HepG2 (cell line): ENCODE measurements around the gene GAS6. TPM values are rescaled to one million over a fixed set of nuclear protein-coding genes. Genes with fewer than 3 reads are reported as not detected.

Source experiments
- CBFB ChIP-seq: sonication (generic); formaldehyde crosslinking; IDR thresholded peaks from 2 replicates; pipeline ENCODE4 v1.4.0; 2020; ENCODE audit warnings: missing genetic modification reagents
- ETV5 ChIP-seq: IDR thresholded peaks from 2 replicates; pipeline ENCODE4 v1.6.1; 2018; ENCODE audit warnings: missing biosample characterization, missing genetic modification reagents, inconsistent platforms, borderline replicate concordance
- FOXK1 ChIP-seq: sonication (generic); formaldehyde crosslinking; IDR thresholded peaks from 2 replicates; pipeline ENCODE4 v1.4.0; 2020; ENCODE audit warnings: low read depth, missing genetic modification reagents, borderline replicate concordance
- KDM1A ChIP-seq: IDR thresholded peaks from 2 replicates; pipeline ENCODE4 v1.6.1; 2016; ENCODE audit warnings: missing compliant biosample characterization
- KDM2A ChIP-seq: sonication (generic); formaldehyde crosslinking; IDR thresholded peaks from 2 replicates; pipeline ENCODE4 v1.4.0; 2020; ENCODE audit warnings: low read depth, missing genetic modification reagents, borderline replicate concordance
- MIER2 ChIP-seq: IDR thresholded peaks from 2 replicates; pipeline ENCODE4 v1.6.1; 2016; ENCODE audit warnings: missing biosample characterization, missing genetic modification reagents
- MYC ChIP-seq: sonication (generic); formaldehyde crosslinking; IDR thresholded peaks from 2 replicates; pipeline ENCODE4 v1.9.0; 2021; ENCODE audit warnings: missing genetic modification reagents, borderline replicate concordance
- PATZ1 ChIP-seq: sonication (generic); formaldehyde crosslinking; IDR thresholded peaks from 2 replicates; pipeline ENCODE4 v1.4.0; 2020; ENCODE audit warnings: missing genetic modification reagents
- RAD21 ChIP-seq: fragments of 450-650 bp; formaldehyde crosslinking; IDR thresholded peaks from 2 replicates; pipeline ENCODE4 v1.5.0; 2020; ENCODE audit warnings: mild to moderate bottlenecking
- SMC3 ChIP-seq: IDR thresholded peaks from 2 replicates; pipeline ENCODE4 v1.6.1; 2011; ENCODE audit warnings: low read length, improper control_type of control experiment
- STAG1 ChIP-seq: sonication (generic); formaldehyde crosslinking; IDR thresholded peaks from 2 replicates; pipeline ENCODE4 v1.4.0; 2020; ENCODE audit warnings: missing genetic modification reagents
- TCF7 ChIP-seq: sonication (generic); IDR thresholded peaks from 2 replicates; pipeline ENCODE4 v1.6.1; 2016; ENCODE audit warnings: antibody characterized with exemption, low read depth
- ZNF281 ChIP-seq: sonication (generic); formaldehyde crosslinking; IDR thresholded peaks from 2 replicates; pipeline ENCODE4 v1.4.0; 2020; ENCODE audit warnings: missing genetic modification reagents, borderline replicate concordance
- ZNF33B ChIP-seq: sonication (generic); formaldehyde crosslinking; IDR thresholded peaks from 2 replicates; pipeline ENCODE4 v1.5.1; 2020; ENCODE audit warnings: mild to moderate bottlenecking, missing genetic modification reagents
- ZNF549 ChIP-seq: sonication (generic); formaldehyde crosslinking; IDR thresholded peaks from 2 replicates; pipeline ENCODE4 v1.5.0; 2020; ENCODE audit warnings: missing genetic modification reagents
- polyA plus RNA-seq, 8 experiments: library from polyadenylated mRNA; depleted of rRNA in 3 of 8; stranded (reverse) in 7 of 8; unstranded in 1 of 8; fragments of >200 nt; fragmentation: Illumina TruSeq in 4 of 8; extraction: Trizol in 4 of 8; gene quantifications; 2 replicates each; pipeline versions ENCODE4 v1.2.1 to v1.2.3, GENCODE V29; 2011 to 2016; ENCODE audit warnings: low read depth in 4 of 8, missing spikeins in 1 of 8, mixed read lengths in 1 of 8; ENCODE audit not compliant: insufficient read depth in 1 of 8
- total RNA-seq, 5 experiments: library from RNA; depleted of rRNA; stranded (reverse); fragments of >200 nt; fragmentation: Illumina TruSeq; extraction: Trizol; gene quantifications; 2 replicates each; pipeline ENCODE4 v1.2.3, GENCODE V29; 2016; ENCODE audit warnings: low read depth in 1 of 5
- TF ChIP-seq, protein P1 (sequence below): sonication (generic); formaldehyde crosslinking; IDR thresholded peaks from 2 replicates; pipeline ENCODE4 v1.5.0; 2020; ENCODE audit warnings: mild to moderate bottlenecking, missing genetic modification reagents, moderate library complexity
- TF ChIP-seq, protein P2 (sequence below): sonication (generic); formaldehyde crosslinking; IDR thresholded peaks from 2 replicates; pipeline ENCODE4 v1.4.0; 2020; ENCODE audit warnings: missing genetic modification reagents, borderline replicate concordance

The GAS6 gene
- total and polyA plus RNA-seq, 2 of the 13 experiments (the other 11 are each of a cell fraction or from before 2014, with no cell fraction given): 0.09 to 0.24 TPM

GRCh38 chr13:113816946-113817859 is 46.7 kb downstream of the GAS6 start (continued):
- no peak for TF ChIP-seq MIER2 (CRISPR knock-in tag)
- TF ChIP-seq, protein P1, sequence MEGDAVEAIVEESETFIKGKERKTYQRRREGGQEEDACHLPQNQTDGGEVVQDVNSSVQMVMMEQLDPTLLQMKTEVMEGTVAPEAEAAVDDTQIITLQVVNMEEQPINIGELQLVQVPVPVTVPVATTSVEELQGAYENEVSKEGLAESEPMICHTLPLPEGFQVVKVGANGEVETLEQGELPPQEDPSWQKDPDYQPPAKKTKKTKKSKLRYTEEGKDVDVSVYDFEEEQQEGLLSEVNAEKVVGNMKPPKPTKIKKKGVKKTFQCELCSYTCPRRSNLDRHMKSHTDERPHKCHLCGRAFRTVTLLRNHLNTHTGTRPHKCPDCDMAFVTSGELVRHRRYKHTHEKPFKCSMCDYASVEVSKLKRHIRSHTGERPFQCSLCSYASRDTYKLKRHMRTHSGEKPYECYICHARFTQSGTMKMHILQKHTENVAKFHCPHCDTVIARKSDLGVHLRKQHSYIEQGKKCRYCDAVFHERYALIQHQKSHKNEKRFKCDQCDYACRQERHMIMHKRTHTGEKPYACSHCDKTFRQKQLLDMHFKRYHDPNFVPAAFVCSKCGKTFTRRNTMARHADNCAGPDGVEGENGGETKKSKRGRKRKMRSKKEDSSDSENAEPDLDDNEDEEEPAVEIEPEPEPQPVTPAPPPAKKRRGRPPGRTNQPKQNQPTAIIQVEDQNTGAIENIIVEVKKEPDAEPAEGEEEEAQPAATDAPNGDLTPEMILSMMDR (CRISPR knock-in tag): peak; percentile 89
- TF ChIP-seq STAG1: peak; percentile 85
- TF ChIP-seq KDM1A (CRISPR knock-in tag): no peak
- 0 out of 2 replicates have a peak, but pooled peaks have one; percentile 17 for TF ChIP-seq ETV5 (CRISPR knock-in tag)
- TF ChIP-seq ZNF33B (CRISPR knock-in tag): no peak
- TF ChIP-seq, protein P2, sequence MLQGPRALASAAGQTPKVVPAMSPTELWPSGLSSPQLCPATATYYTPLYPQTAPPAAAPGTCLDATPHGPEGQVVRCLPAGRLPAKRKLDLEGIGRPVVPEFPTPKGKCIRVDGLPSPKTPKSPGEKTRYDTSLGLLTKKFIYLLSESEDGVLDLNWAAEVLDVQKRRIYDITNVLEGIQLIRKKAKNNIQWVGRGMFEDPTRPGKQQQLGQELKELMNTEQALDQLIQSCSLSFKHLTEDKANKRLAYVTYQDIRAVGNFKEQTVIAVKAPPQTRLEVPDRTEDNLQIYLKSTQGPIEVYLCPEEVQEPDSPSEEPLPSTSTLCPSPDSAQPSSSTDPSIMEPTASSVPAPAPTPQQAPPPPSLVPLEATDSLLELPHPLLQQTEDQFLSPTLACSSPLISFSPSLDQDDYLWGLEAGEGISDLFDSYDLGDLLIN (CRISPR knock-in tag): no peak
- 0 out of 2 replicates have a peak, but pooled peaks have one; percentile 35 for TF ChIP-seq CBFB (CRISPR knock-in tag)
- TF ChIP-seq TCF7: peak; percentile 94
- peak; percentile 87 for TF ChIP-seq RAD21 (CRISPR knock-in tag)
- no peak for TF ChIP-seq ZNF549 (CRISPR knock-in tag)
- peak; percentile 72 for TF ChIP-seq SMC3
- TF ChIP-seq MYC (CRISPR knock-in tag): peak; percentile 22; the same call in 1 of the 2 replicates
- TF ChIP-seq ZNF281 (CRISPR knock-in tag): 0 out of 2 replicates have a peak, but pooled peaks have one; percentile 38
- TF ChIP-seq PATZ1 (CRISPR knock-in tag): peak; percentile 65
- peak; percentile 90 for TF ChIP-seq KDM2A (CRISPR knock-in tag)
- TF ChIP-seq FOXK1 (CRISPR knock-in tag): peak; percentile 35; the same call in 1 of the 2 replicates
